Smooth muscle cell (in vitro differentiated cells): ENCODE data around the gene CYB5RL. TPM values are rescaled to one million over a fixed set of nuclear protein-coding genes. Genes with fewer than 3 reads are reported as not detected.

Source experiments
- DNase-seq: peaks from one replicate; lab custom pipeline; 2025; ENCODE audit not compliant: unreplicated experiment; lab: John Stamatoyannopoulos, UW
- H2AFZ ChIP-seq: fragments of 200-600 bp; sonication (generic); 2 replicates; pipeline ENCODE4 v1.6.0; 2016; ENCODE audit warnings: antibody characterized with exemption, low read depth, mild to moderate bottlenecking
- H3F3A ChIP-seq: fragments of 200-600 bp; sonication (generic); 2 replicates; pipeline ENCODE4 v1.6.0; 2017; ENCODE audit warnings: antibody characterized with exemption, low read depth
- H3K27ac ChIP-seq: fragments of 200-600 bp; sonication (generic); 2 replicates; pipeline ENCODE4 v1.5.1; 2016; ENCODE audit warnings: low read depth, mild to moderate bottlenecking
- H3K27me3 ChIP-seq: fragments of 200-600 bp; sonication (generic); 2 replicates; pipeline ENCODE4 v1.6.1; 2016; ENCODE audit warnings: low read depth, mild to moderate bottlenecking
- H3K36me3 ChIP-seq: fragments of 200-600 bp; sonication (generic); 2 replicates; pipeline ENCODE4 v1.5.1; 2016; ENCODE audit warnings: low read depth
- H3K4me1 ChIP-seq: fragments of 200-600 bp; sonication (generic); 2 replicates; pipeline ENCODE4 v1.5.1; 2016; ENCODE audit warnings: low read depth
- H3K4me2 ChIP-seq: fragments of 200-600 bp; sonication (generic); 2 replicates; pipeline ENCODE4 v1.6.0; 2016; ENCODE audit warnings: mild to moderate bottlenecking
- H3K4me3 ChIP-seq: fragments of 200-600 bp; sonication (generic); 2 replicates; pipeline ENCODE4 v1.5.1; 2016; ENCODE audit warnings: mild to moderate bottlenecking
- H3K79me2 ChIP-seq: fragments of 200-600 bp; sonication (generic); 2 replicates; pipeline ENCODE4 v1.6.0; 2016; ENCODE audit warnings: low read depth, mild to moderate bottlenecking
- H3K9ac ChIP-seq: fragments of 200-600 bp; sonication (generic); 2 replicates; pipeline ENCODE4 v1.6.0; 2016; ENCODE audit warnings: low read depth
- H3K9me3 ChIP-seq: fragments of 200-600 bp; sonication (generic); replicated peaks from 2 replicates; pipeline ENCODE4 v1.5.1; 2016; ENCODE audit warnings: low read depth
- H4K20me1 ChIP-seq: fragments of 200-600 bp; sonication (generic); 2 replicates; pipeline ENCODE4 v1.6.0; 2016; ENCODE audit warnings: low read depth
- WGBS: methylation state at CpG from one replicate; pipeline ENCODE4 v1.1.7; 2016; ENCODE audit warnings: low lambda C conversion rate; 5-methylcytosine and 5-hydroxymethylcytosine counted together
- polyA plus RNA-seq: library from polyadenylated mRNA; unstranded; fragments of >200 nt; fragmentation: Nextera tagmentation; extraction: Ambion mirVana; gene quantifications from 2 replicates; pipeline ENCODE4 v1.2.1, GENCODE V29; 2016
- total RNA-seq: library from RNA; depleted of rRNA; stranded (reverse); fragments of >200 nt; gene quantifications from 2 replicates; pipeline ENCODE4 v1.2.3, GENCODE V29; 2014
- TF ChIP-seq, protein P1 (sequence below): fragments of 200-600 bp; sonication (generic); IDR thresholded peaks from 2 replicates; pipeline ENCODE4 v1.5.1; 2017; ENCODE audit warnings: borderline replicate concordance, mild to moderate bottlenecking, antibody characterized with exemption; ENCODE audit not compliant: insufficient read depth, poor library complexity, severe bottlenecking

The CYB5RL gene
- total and polyA plus RNA-seq, 2 experiments from 2014 or later: 1.5 to 3.8 TPM

DNA sequence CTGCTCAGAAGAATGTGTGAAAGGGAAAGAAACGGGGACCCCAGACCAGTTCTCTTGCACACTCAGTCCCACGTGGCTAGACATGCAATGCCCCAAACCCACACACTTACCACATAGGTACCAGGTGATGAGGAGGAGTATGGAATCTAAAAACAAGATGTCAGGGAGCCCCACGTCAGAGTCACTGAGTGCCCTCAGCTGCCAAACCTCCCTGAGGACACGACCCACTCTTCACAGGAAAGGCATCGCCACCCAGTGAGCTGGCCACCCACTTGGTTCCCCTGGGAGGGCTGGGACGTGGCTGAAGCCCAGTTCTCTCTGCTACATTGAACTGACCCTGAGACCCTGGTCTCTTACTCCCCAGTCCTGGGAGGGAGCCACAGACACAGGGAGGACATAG lies 41.5 kb upstream of the CYB5RL start:
- Histone ChIP-seq H3K4me1 (peaks cover 5% of the 10 kb centered on the region), H3K27ac (no peak overlapping the region), H3K9me3 (no peaks in the 10 kb centered on the region), H4K20me1 (peaks cover 7% of the 10 kb centered on the region), H3F3A (no peaks in the 10 kb centered on the region), H3K4me3 (no peak overlapping the region), H3K79me2 (no peaks in the 10 kb centered on the region), H3K4me2 (no peak overlapping the region), H3K36me3 (no peaks in the 10 kb centered on the region), H2AFZ (no peak overlapping the region), H3K9ac (no peak overlapping the region), H3K27me3 (no peaks in the 10 kb centered on the region)
- DNase-seq: no peak
- WGBS: 96% methylated on average over 6 of the region's 6 CpGs
- TF ChIP-seq, protein P1, sequence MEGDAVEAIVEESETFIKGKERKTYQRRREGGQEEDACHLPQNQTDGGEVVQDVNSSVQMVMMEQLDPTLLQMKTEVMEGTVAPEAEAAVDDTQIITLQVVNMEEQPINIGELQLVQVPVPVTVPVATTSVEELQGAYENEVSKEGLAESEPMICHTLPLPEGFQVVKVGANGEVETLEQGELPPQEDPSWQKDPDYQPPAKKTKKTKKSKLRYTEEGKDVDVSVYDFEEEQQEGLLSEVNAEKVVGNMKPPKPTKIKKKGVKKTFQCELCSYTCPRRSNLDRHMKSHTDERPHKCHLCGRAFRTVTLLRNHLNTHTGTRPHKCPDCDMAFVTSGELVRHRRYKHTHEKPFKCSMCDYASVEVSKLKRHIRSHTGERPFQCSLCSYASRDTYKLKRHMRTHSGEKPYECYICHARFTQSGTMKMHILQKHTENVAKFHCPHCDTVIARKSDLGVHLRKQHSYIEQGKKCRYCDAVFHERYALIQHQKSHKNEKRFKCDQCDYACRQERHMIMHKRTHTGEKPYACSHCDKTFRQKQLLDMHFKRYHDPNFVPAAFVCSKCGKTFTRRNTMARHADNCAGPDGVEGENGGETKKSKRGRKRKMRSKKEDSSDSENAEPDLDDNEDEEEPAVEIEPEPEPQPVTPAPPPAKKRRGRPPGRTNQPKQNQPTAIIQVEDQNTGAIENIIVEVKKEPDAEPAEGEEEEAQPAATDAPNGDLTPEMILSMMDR: no peak

DNA sequence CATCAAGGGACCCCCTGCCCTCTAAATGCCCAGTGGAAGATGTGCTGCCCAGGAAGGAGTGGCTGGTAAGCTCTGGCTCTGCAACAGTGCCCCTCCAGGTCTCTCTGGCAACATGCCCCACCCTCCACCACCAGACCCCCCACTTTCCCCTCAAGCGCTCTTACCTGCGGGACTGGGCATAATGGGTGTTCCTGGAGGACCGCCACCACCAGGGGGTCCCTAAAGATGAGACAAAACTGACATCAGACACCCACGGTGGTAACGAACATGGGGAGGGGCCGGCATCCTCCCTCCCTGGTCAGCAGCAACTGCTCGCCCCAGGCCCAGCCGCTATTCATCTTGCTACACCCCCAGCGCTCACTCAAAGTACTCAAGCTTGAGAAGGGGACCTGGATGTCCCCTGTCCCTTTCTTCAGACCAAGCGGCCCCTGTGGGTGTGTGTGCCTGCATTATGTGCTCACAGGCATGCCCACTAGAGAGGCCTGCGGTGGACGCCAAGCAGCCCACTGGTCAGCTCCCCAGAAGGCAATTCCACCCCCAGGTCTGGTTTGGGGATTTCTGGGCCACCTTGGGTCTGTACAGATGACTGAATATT lies 41.0 kb upstream of the CYB5RL start:
- no peaks in the 10 kb centered on the region for H3K27me3 ChIP-seq
- no peaks in the 10 kb centered on the region for H3K9me3 ChIP-seq
- no peak overlapping the region for H2AFZ ChIP-seq
- no peak overlapping the region for H3K9ac ChIP-seq
- no peaks in the 10 kb centered on the region for H3K4me1 ChIP-seq
- no peak overlapping the region for H3K27ac ChIP-seq
- 98% methylated on average over 12 of the region's 12 CpGs for WGBS
- no peaks in the 10 kb centered on the region for H3F3A ChIP-seq
- peaks cover 2% of the 10 kb centered on the region for H4K20me1 ChIP-seq
- TF ChIP-seq, protein P1: no peak
- no peaks in the 10 kb centered on the region for H3K79me2 ChIP-seq
- DNase-seq: no peak
- H3K4me3 ChIP-seq: no peak overlapping the region
- H3K36me3 ChIP-seq: no peaks in the 10 kb centered on the region
- H3K4me2 ChIP-seq: no peak overlapping the region

DNA sequence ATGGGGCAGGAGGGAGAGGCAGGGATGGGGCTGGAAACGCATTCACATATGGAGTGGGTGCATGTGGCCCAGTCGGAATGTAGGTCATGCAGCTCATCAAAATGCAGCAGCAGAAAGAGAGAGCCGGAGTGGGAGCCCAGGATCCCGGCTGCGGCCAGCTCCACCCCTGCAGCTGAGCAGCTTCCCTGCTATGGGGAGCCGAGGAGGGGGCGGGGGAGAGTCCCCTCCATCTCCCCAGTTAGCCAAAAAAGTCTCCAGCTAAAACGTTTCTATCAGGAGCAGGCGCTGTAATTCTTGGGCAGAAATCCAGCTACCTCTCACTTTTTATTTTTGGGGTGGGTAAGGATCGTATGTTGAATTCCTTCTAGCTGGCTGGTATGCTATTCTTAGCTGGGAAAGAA lies 39.8 kb upstream of the CYB5RL start:
- TF ChIP-seq, protein P1: no peak
- no peaks in the 10 kb centered on the region for H3K36me3 ChIP-seq
- H3K27ac ChIP-seq: no peak overlapping the region
- H3F3A ChIP-seq: no peaks in the 10 kb centered on the region
- no peaks in the 10 kb centered on the region for H3K9me3 ChIP-seq
- H3K4me1 ChIP-seq: no peaks in the 10 kb centered on the region
- H2AFZ ChIP-seq: no peak overlapping the region
- H3K4me3 ChIP-seq: no peak overlapping the region
- no peak overlapping the region for H3K9ac ChIP-seq
- no peak for DNase-seq
- H3K79me2 ChIP-seq: no peaks in the 10 kb centered on the region
- no peak overlapping the region for H3K4me2 ChIP-seq
- no peaks in the 10 kb centered on the region for H3K27me3 ChIP-seq
- 90% methylated on average over 10 of the region's 10 CpGs for WGBS
- no peaks in the 10 kb centered on the region for H4K20me1 ChIP-seq

DNA sequence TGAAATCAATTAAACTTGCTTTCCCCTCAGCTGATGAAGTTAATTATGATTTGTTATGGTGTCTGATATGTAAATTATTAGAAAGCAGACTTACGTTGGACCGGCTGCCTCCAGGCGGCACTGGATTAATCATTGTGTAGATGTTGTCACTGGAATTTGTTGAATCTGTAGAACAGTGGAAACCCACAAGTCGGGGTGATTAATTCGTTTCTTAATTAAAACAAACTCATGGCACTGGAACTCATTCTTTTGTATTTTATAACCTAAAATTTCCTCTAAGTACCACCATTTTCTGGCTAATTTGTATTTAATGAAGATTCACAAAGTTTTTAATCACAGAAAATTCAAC lies 39.2 kb upstream of the CYB5RL start:
- Histone ChIP-seq H3K9ac (no peak overlapping the region), H3K9me3 (no peaks in the 10 kb centered on the region), H3F3A (no peaks in the 10 kb centered on the region), H3K27ac (no peak overlapping the region), H3K4me1 (no peaks in the 10 kb centered on the region), H3K4me3 (no peak overlapping the region), H4K20me1 (no peaks in the 10 kb centered on the region), H3K79me2 (no peaks in the 10 kb centered on the region), H3K36me3 (no peaks in the 10 kb centered on the region), H3K4me2 (no peak overlapping the region), H2AFZ (no peak overlapping the region), H3K27me3 (no peaks in the 10 kb centered on the region)
- WGBS: 98% methylated on average over 5 of the region's 5 CpGs
- DNase-seq: no peak
- TF ChIP-seq, protein P1: no peak
